ENCODE results near the gene PSTPIP2.

DNA sequence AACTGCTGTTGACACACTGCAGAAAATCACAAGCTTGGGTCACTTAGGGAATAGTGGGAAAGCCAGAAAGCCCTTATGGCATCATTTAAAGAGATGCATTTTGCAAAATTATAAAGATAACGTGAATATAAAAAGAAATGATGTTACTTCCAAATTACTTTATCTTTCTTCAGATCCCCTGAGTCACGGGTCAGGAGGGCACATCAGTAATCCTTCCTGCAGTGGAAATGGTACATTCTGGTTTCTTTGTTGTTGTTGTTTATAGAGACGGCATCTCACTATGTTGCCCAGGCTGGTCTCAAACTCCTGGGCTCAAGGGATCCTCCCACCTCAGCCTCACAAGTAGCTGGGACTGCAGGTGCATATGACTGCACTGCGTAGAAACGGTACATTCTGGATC lies 95.1 kb downstream of the PSTPIP2 start:
- TF ChIP-seq EZH2 (IDR thresholded peaks at IDR 0.05; ENCODE audit: insufficient read depth, poor library complexity, severe bottlenecking) (no peak), EZH2phosphoT487 (IDR thresholded peaks at IDR 0.05; ENCODE audit: insufficient read depth, low read depth) (no peak)
